CD4-positive, alpha-beta T cell treated with Interleukin-17A for 1 hour (primary cell): ENCODE measurements around the gene RAB11B.
"Not testable (repeated sequence)": the region's sequence is repeated elsewhere in the genome, so short reads cannot be mapped to it uniquely, and the experiment has no call there.

ENCODE experiments used
- DNase-seq: peaks from one replicate; pipeline ENCODE4 v3.0.0-alpha.2; 2020

RAB11B gene

DNA sequence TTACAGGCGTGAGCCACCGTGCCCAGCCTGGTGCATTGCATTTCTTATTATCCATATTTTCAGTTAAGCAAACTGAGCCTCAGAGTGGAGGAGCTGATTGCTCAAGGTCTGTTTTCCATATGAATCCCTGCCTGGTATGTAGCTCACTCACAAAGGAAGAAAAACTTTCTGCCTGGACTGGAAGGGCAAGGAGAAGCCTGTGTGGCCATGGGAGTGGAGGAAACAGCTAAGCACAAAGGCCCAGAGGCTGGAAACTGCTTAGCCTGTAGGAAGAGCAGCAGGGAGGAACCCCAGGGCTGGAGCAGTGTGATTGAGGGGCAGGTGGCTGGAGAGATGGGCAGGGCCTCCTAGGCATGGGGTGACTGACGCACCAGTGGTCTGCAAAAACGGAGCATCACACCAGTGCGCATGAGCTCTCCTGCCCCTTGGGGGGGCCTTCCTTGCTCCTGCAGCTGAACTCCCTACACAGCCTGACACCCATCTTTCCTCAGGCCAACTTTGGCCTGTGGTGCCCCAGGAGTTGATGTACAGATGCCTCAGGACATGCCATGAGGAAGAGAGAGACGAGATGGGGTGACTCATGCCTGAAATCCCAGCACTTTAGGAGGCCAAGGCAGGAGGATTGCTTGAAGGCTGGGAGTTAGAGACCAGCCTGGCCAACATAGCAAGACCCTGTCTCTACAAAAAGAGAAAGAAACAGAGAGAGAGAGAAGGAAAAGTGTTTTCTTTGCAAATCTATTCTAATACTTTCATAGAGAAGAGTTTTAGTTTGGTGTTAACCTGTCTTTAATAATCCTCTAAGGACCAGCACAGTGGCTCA, 51.8 kb downstream of the RAB11B start:
- DNase-seq: no peak

- DNase-seq: not testable (repeated sequence)
These were observed 54.0 kb downstream of the RAB11B start for GRCh38 chr19:8444140-8444676.

DNA sequence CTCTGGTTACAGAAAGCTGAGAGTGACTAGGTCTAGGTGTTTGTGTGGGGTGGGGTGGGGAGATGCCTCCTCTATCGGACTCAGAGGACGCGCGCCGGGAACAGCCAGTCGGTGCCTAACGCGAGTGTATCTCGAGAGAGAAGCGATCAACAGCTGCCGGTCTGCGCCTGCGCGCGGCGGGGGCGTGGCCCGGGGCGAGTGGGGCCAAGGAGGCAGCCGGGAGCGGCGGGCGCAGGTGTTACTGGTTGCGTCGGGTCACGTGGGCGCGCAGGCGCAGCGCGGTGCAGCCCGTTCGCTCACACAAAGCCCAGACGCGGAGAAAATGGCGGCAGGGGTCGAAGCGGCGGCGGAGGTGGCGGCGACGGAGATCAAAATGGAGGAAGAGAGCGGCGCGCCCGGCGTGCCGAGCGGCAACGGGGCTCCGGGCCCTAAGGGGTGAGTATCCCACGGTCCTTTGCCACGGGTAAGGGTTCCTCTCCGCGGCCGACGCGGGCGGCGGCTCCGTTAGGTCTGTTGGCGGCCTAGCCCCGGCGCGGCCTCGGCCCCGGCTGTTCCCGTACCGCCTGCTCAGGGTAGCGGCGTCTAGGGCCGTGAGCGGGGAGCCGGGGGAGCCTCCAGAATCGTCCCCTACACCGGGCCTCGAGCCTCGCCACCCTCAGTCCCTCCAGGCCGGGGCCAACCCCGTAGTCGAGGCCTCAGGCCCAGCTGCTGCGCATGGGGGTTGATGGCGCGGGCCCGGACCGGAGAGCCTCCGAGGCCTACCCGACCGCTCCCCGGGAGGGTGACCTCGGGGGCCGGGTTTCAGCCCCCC, 54.7 kb downstream of the RAB11B start, which contains the start of gene HNRNPM:
TSS of gene HNRNPM (plus strand) at position 299 of the 811 bp plus-strand sequence. CDS start at position 323, 24 bp downstream.
- DNase-seq: peak; percentile 99

GRCh38 chr19:8445488-8446001, 55.4 kb downstream of the RAB11B start:
- peak; percentile 41 for DNase-seq

DNA sequence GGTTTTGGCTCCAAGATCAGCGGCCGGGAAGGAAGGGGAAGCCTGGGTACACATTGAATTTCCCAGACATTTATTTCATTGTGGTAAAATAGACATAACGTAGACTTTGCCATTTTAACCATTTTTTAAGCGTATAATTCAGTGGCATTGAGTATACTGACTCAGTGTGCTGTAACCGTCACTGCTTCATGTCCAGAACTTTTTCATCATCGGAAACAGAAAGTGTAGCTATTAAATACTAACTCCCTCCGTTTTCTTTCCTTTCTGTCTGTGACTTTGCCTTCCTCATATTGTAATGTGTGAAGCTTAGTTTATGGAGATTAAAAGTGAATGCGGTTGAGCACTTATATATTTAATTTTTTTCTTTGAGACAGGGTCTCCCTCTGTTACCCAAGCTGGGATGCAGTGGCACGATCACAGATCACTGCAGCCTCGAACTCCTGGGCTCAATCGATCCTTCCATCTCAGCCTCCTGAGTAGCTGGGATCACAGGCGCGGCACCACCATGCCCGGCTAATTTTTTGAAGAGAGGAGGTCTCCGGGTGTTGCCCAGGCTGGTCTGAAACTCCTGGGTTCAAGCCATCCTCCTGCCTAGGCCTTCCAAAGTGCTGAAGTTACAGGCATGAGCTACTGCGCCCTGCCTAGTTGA, 56.0 kb downstream of the RAB11B start:
- no peak for DNase-seq

DNA sequence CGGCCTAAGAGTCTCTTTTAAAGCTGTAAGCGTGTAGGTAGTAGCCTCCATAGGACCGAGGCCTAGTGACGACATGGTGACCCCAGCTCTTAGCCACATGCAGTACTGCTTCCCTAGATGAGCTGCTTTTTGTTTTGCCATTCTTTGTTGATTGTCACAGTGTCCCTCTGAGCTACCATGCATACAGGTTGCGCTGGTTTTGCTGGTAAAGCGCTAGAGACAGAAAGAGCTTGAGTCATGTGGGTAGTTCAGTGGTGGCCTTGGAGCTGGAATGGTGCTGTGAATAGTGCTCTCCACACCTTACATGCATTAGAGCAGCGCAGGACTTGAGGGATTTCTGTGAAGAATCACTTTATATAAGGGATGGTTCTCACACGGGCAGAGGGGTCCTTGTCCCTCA, 59.7 kb downstream of the RAB11B start:
- no peak for DNase-seq

- DNase-seq: no peak
These were observed 61.2 kb downstream of the RAB11B start for GRCh38 chr19:8451377-8451776.

DNA sequence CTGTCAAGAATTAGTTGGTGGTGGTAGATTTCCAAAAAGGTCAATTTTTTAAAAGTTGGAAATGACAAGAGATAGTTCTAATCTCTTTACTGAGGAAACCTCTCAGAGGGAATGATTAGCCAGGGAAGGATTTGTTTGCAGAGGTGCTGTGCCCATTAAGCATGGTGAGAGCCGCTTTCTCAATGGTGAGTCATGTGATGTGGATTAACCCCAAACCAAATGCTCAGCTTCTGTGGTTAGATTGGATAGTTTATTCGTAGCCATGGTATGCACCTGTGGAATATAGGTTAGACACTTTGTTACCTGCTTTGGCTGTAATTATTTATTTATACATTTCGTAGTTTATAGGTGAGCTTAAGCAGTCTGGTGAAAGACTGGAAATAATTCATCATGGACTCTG, 61.7 kb downstream of the RAB11B start:
- DNase-seq: peak; percentile 16

DNA sequence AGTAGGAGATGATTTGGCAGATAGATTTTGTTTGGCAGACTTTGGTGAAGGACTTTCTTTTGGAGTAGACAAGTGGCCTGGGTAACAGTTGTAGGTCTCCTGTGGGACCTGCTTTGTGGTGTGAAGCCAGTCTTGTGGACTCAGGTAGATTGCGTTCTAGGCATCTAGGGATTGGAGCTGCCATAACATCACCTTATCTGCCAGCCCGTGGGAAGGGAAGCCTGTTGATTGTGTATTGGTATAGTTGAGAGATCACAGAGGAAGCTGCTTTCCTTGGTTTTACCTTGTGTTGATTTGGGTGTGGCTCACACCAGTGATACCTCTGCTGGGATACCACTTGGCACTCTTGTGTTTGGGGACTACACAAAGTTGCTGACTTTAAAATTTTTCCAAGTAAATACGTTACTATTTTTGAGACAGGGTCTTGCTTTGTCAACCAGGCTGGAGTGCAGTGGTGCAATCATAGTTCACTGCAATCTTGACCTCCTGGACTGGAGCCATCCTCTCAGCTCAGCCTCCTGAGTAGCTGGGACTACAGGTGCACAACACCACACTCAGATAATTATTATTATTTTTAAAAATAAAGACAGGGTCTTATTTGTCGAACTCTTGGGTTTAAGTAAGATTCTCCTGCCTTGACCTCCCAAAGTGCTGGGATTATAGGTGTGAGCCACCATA, 62.4 kb downstream of the RAB11B start:
- DNase-seq: no peak

GRCh38 chr19:8453616-8454015, 63.5 kb downstream of the RAB11B start:
- DNase-seq: no peak
